Measurements from ENCODE around the gene SMIM17.

DNA sequence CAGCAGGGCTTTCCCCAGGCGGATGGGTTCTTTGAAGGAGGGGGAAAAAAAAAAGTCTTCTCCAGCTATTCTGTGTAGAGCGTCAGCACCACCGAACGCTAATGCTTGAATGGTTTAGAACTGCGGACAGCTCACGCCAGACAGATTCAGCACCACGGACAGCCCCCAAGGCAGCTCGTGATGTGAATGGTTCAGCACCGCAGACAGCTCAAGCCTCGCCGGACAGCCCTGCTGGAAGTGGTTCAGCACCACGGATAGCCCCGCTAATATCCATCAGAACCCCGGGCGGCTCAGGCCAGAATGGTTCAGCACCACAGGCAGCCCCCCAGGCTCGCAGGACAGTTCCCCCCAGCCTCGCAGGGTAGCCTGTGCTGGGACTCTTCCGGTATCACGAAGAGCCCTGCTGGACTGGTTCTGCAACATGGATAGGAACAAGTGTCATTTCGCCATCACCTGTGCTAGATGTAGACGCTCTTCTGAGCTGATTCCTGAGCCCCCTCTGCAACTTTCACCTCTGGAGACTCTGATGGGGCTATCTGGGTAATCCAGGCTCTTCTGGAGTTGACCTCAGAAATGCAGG lies 4.9 kb upstream of the SMIM17 start:
- TF ChIP-seq, protein P1, sequence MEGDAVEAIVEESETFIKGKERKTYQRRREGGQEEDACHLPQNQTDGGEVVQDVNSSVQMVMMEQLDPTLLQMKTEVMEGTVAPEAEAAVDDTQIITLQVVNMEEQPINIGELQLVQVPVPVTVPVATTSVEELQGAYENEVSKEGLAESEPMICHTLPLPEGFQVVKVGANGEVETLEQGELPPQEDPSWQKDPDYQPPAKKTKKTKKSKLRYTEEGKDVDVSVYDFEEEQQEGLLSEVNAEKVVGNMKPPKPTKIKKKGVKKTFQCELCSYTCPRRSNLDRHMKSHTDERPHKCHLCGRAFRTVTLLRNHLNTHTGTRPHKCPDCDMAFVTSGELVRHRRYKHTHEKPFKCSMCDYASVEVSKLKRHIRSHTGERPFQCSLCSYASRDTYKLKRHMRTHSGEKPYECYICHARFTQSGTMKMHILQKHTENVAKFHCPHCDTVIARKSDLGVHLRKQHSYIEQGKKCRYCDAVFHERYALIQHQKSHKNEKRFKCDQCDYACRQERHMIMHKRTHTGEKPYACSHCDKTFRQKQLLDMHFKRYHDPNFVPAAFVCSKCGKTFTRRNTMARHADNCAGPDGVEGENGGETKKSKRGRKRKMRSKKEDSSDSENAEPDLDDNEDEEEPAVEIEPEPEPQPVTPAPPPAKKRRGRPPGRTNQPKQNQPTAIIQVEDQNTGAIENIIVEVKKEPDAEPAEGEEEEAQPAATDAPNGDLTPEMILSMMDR (IDR thresholded peaks at IDR 0.05): no peak
- TF ChIP-seq POLR2A (IDR thresholded peaks at IDR 0.05): no peak
